Measurements from ENCODE around the gene LZTR1.
A peak's percentile ranks its signal among the peaks of the same experiment; 100 is the strongest.

Gene LZTR1

DNA sequence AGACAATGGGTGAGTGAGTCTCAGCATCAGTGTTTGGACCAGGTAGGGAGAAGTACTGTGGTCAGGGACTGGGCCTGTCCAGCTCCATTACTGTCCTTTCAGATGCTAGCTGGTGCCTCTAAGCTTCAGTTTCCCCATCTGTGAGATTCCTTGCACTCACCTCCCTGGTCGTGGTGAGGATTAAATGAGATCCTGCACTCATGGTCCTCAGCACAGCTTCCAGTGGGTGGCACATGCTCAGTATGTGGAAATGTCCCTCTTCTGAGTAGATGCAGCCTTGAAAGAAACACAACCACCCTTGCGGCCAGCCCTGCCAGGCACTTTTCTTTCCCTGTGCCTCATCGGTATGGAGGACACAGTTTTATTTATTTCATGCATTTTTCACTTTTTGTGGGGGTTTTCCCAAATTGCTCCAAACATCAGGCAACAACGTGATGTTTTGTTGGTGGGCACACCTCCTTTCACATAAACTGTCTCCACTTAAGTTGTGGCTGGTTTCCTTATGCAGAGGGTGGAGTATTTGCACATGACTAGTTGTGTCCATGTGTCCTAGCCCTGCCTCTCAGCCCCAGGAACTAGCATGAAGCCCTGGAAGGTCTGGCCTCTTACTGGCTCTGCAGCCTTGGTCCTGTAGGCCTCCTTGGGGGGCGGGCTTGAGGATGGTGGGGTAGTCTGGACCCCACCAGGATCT, 1.1 kb downstream of the LZTR1 start:
- WGBS (ENCODE audit: insufficient coverage) = 93% methylated on average over 4 of the region's 5 CpGs
- Histone ChIP-seq H3K9me3 (ENCODE audit: control extremely low read depth in 1 of 5, control insufficient read depth in 4 of 5, insufficient read depth in 2 of 5, low read depth in 1 of 5, low read length in 4 of 5) (peaks cover 0 to 9% (median 0%) of the 10 kb centered on the region in 5 experiments), H3K36me3 (ENCODE audit: control insufficient read depth in 4 of 4, insufficient read depth in 4 of 4, low read length in 3 of 4) (peaks cover 2 to 28% (median 21%) of the 10 kb centered on the region in 4 experiments), H3K27me3 (replicated peaks in 2 of 5; ENCODE audit: control insufficient read depth in 4 of 5, insufficient read depth in 5 of 5, low read length in 4 of 5) (no peaks in the 10 kb centered on the region), H3K27ac (ENCODE audit: insufficient read depth in 1 of 2, low read depth in 1 of 2, low read length in 2 of 2, poor library complexity in 1 of 2, severe bottlenecking in 2 of 2) (peak overlapping the region in 1 of 2 experiments; percentile 94), H3K4me1 (ENCODE audit: control extremely low read depth in 1 of 4, control insufficient read depth in 4 of 4, insufficient read depth in 4 of 4, low read length in 3 of 4) (peaks cover 9 to 38% (median 30%) of the 10 kb centered on the region in 4 experiments), H3K4me3 (ENCODE audit: control insufficient read depth in 1 of 7, extremely low read depth in 1 of 7, insufficient read depth in 4 of 7, low read depth in 2 of 7, low read length in 6 of 7) (peak overlapping the region in 6 of 7 experiments; percentile 71 to 89 (median 87))
- DNase-seq = no peak
- POLR2A ChIA-PET = no interaction called here
- CTCF ChIA-PET = interaction anchor here (1.2 to 4.1 kb wide), 2 partner anchors 8 to 60 kb away, joined by 3 to 12 read pairs; no protein-coding TSS in a partner anchor

DNA sequence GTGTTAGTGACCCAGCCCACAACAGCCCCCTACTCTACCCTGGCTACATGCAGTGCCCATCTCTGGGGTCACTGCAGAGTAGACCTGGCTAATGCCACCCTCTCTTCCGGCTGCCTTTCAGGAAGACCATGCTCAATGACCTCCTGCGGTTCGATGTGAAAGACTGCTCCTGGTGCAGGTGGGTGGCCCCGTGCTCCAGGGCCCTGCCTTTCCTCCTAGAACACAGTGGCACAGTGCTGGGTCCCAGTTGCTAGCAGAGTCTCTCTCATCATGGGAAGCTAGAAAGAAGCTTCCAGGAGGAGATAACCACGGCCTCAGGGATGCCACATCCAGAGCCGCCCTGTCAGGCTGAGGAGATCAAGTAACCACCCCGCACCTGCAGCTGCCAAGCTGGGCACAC, 3.6 kb downstream of the LZTR1 start:
- POLR2A ChIA-PET = no interaction called here
- H3K27ac ChIP-seq (ENCODE audit: insufficient read depth in 1 of 2, low read depth in 1 of 2, low read length in 2 of 2, poor library complexity in 1 of 2, severe bottlenecking in 2 of 2) = no peak overlapping the region
- no peak for DNase-seq
- H3K27me3 ChIP-seq (replicated peaks in 2 of 5; ENCODE audit: control insufficient read depth in 4 of 5, insufficient read depth in 5 of 5, low read length in 4 of 5) = no peaks in the 10 kb centered on the region
- H3K36me3 ChIP-seq (ENCODE audit: control insufficient read depth in 4 of 4, insufficient read depth in 4 of 4, low read length in 3 of 4) = peaks cover 2 to 44% (median 26%) of the 10 kb centered on the region in 4 experiments
- H3K9me3 ChIP-seq (ENCODE audit: control extremely low read depth in 1 of 5, control insufficient read depth in 4 of 5, insufficient read depth in 2 of 5, low read depth in 1 of 5, low read length in 4 of 5) = no peaks in the 10 kb centered on the region
- WGBS (ENCODE audit: insufficient coverage) = 95% methylated on average over 7 of the region's 7 CpGs
- no peak overlapping the region for H3K4me3 ChIP-seq (ENCODE audit: control insufficient read depth in 1 of 7, extremely low read depth in 1 of 7, insufficient read depth in 4 of 7, low read depth in 2 of 7, low read length in 6 of 7)
- CTCF ChIA-PET = no interaction called here
- peaks cover 9 to 30% (median 24%) of the 10 kb centered on the region in 4 experiments for H3K4me1 ChIP-seq (ENCODE audit: control extremely low read depth in 1 of 4, control insufficient read depth in 4 of 4, insufficient read depth in 4 of 4, low read length in 3 of 4)

GRCh38 chr22:20986365-20986764, 4.3 kb downstream of the LZTR1 start:
- ChIA-PET CTCF (no interaction called here), POLR2A (no interaction called here)
- 92% methylated on average over 1 of the region's 1 CpG for WGBS (ENCODE audit: insufficient coverage)

DNA sequence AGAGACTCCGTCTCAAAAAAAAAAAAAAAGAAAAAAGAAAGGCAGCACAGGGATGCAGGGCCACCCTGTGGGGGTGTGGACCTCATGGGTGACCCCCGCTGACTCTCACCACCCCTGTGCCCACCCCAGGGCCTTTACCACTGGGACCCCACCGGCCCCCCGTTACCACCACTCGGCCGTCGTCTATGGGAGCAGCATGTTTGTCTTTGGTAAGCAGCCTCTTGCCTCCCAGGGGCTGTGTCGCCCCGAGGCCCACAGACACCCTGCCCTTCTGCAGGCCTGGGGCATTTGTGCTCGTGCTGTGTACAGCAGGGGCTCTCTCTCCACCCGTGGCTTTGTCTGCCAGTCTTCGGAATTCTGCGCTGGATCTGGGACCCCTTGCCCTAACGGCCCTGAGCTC, 5.3 kb downstream of the LZTR1 start:
- Histone ChIP-seq H3K36me3 (ENCODE audit: control insufficient read depth in 4 of 4, insufficient read depth in 4 of 4, low read length in 3 of 4) (peaks cover 2 to 59% (median 37%) of the 10 kb centered on the region in 4 experiments), H3K27me3 (replicated peaks in 2 of 5; ENCODE audit: control insufficient read depth in 4 of 5, insufficient read depth in 5 of 5, low read length in 4 of 5) (no peaks in the 10 kb centered on the region), H3K4me1 (ENCODE audit: control extremely low read depth in 1 of 4, control insufficient read depth in 4 of 4, insufficient read depth in 4 of 4, low read length in 3 of 4) (peaks cover 4 to 16% (median 11%) of the 10 kb centered on the region in 4 experiments), H3K4me3 (ENCODE audit: control insufficient read depth in 1 of 7, extremely low read depth in 1 of 7, insufficient read depth in 4 of 7, low read depth in 2 of 7, low read length in 6 of 7) (no peak overlapping the region), H3K9me3 (ENCODE audit: control extremely low read depth in 1 of 5, control insufficient read depth in 4 of 5, insufficient read depth in 2 of 5, low read depth in 1 of 5, low read length in 4 of 5) (no peaks in the 10 kb centered on the region), H3K27ac (ENCODE audit: insufficient read depth in 1 of 2, low read depth in 1 of 2, low read length in 2 of 2, poor library complexity in 1 of 2, severe bottlenecking in 2 of 2) (no peak overlapping the region)
- no peak for DNase-seq
- CTCF ChIA-PET = no interaction called here
- 99% methylated on average over 10 of the region's 14 CpGs for WGBS (ENCODE audit: insufficient coverage)
- POLR2A ChIA-PET = no interaction called here

More at GRCh38 chr22:20986365-20986764, 4.3 kb downstream of the LZTR1 start:
- Histone ChIP-seq H3K36me3 (ENCODE audit: control insufficient read depth in 4 of 4, insufficient read depth in 4 of 4, low read length in 3 of 4) (peaks cover 2 to 50% (median 29%) of the 10 kb centered on the region in 4 experiments), H3K9me3 (ENCODE audit: control extremely low read depth in 1 of 5, control insufficient read depth in 4 of 5, insufficient read depth in 2 of 5, low read depth in 1 of 5, low read length in 4 of 5) (no peaks in the 10 kb centered on the region), H3K4me1 (ENCODE audit: control extremely low read depth in 1 of 4, control insufficient read depth in 4 of 4, insufficient read depth in 4 of 4, low read length in 3 of 4) (peaks cover 6 to 24% (median 18%) of the 10 kb centered on the region in 4 experiments), H3K27ac (ENCODE audit: insufficient read depth in 1 of 2, low read depth in 1 of 2, low read length in 2 of 2, poor library complexity in 1 of 2, severe bottlenecking in 2 of 2) (no peak overlapping the region), H3K4me3 (ENCODE audit: control insufficient read depth in 1 of 7, extremely low read depth in 1 of 7, insufficient read depth in 4 of 7, low read depth in 2 of 7, low read length in 6 of 7) (no peak overlapping the region), H3K27me3 (replicated peaks in 2 of 5; ENCODE audit: control insufficient read depth in 4 of 5, insufficient read depth in 5 of 5, low read length in 4 of 5) (no peaks in the 10 kb centered on the region)
- no peak for DNase-seq

DNA sequence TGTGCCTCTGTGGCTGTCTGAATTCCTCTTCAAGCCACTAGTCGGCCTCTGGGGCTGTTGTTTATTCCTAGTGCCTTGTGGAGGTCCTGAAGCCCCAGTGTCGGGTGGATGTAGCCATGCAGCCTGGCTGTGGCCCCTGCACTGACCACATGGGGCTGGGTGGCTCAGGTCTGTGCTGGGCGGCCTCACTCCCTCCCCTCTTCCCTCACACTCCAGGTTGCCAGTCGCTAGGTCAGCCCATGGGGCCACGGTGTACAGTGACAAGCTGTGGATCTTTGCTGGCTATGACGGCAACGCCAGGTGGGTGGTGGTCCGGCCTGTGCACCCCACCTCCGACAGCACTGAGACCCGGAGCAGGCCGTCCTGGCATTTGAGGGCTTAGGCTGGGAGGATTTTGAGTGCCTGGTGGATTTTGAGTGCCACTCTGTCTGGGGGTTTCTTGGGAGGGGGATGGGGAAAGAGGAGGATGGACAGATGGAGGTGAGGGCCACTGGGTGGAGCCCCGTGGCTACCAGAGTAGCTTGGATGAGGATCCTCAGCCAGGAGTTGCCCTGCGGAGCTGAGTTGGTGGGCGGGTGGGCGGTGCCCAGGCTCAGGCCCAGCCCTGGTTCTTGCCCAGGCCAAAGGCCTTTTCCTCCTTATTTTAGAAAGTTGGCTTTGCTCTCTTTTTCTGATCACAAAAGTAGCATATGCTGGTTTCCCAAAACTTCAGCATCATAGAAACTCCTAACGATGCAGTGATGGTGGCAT, 6.7 kb downstream of the LZTR1 start:
- CTCF ChIA-PET = interaction anchor here (2.3 kb wide), 1 partner anchor 31 kb away, joined by 6 read pairs; no protein-coding TSS in a partner anchor
- Histone ChIP-seq H3K4me3 (ENCODE audit: control insufficient read depth in 1 of 7, extremely low read depth in 1 of 7, insufficient read depth in 4 of 7, low read depth in 2 of 7, low read length in 6 of 7) (no peak overlapping the region), H3K36me3 (ENCODE audit: control insufficient read depth in 4 of 4, insufficient read depth in 4 of 4, low read length in 3 of 4) (peaks cover 2 to 67% (median 43%) of the 10 kb centered on the region in 4 experiments)

DNA sequence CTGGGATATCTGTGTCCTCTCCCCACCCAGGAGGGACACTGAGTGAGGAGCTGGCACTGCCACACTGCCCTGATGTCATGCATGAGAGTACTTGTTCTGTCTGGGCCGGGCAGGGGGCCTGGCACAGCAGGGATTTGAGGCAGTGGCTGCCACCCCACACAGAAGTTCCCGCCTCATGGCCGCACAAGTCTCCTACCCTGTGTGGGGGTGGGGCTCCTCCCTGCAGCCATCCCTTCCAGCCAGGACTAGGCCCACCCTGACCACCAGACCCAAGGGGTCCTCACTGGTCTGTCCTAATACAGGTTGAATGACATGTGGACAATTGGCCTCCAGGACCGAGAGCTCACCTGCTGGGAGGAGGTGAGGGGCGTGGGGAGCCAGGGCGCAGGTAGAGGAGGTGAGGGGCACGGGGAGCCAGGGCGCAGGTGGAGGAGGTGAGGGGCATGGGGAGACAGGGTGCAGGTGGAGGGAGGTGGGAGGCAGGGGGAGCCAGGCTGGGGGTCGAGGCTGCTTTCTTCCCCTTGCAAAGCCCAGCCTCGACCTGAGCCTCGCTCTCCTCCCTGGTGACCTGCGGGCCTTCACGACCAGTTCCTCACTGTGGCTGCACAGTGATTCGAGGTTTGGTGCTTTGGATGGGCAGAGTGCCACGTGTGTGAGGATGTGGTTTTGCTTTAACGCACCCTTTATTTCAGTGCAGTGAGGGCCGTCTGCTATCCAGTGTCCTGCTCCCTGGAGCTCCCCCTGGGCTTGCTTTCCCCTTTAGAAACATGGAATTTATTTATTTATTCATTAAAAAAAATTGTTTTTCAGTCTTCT, 7.4 kb downstream of the LZTR1 start:
- no peaks in the 10 kb centered on the region for H3K27me3 ChIP-seq (replicated peaks in 2 of 5; ENCODE audit: control insufficient read depth in 4 of 5, insufficient read depth in 5 of 5, low read length in 4 of 5)
- 66% methylated on average over 7 of the region's 17 CpGs for WGBS (ENCODE audit: insufficient coverage)
- DNase-seq = no peak
- no peak overlapping the region for H3K27ac ChIP-seq (ENCODE audit: insufficient read depth in 1 of 2, low read depth in 1 of 2, low read length in 2 of 2, poor library complexity in 1 of 2, severe bottlenecking in 2 of 2)
- no peaks in the 10 kb centered on the region for H3K9me3 ChIP-seq (ENCODE audit: control extremely low read depth in 1 of 5, control insufficient read depth in 4 of 5, insufficient read depth in 2 of 5, low read depth in 1 of 5, low read length in 4 of 5)
- ChIA-PET CTCF (interaction anchor here (0.9 to 2.6 kb wide), 4 partner anchors 8 to 104 kb away, joined by 3 to 12 read pairs (median 6); partner anchors contain the start of gene LZTR1), POLR2A (interaction anchor here (1.1 kb wide), 1 partner anchor 13 kb away, joined by 4 read pairs; no protein-coding TSS in a partner anchor)
- peaks cover 2 to 71% (median 42%) of the 10 kb centered on the region in 4 experiments for H3K36me3 ChIP-seq (ENCODE audit: control insufficient read depth in 4 of 4, insufficient read depth in 4 of 4, low read length in 3 of 4)
- H3K4me3 ChIP-seq (ENCODE audit: control insufficient read depth in 1 of 7, extremely low read depth in 1 of 7, insufficient read depth in 4 of 7, low read depth in 2 of 7, low read length in 6 of 7) = no peak overlapping the region
- peaks cover 0 to 9% (median 2%) of the 10 kb centered on the region in 4 experiments for H3K4me1 ChIP-seq (ENCODE audit: control extremely low read depth in 1 of 4, control insufficient read depth in 4 of 4, insufficient read depth in 4 of 4, low read length in 3 of 4)

More for the DNA sequence above, 6.7 kb downstream of the LZTR1 start:
- POLR2A ChIA-PET = no interaction called here
- 98% methylated on average over 13 of the region's 16 CpGs for WGBS (ENCODE audit: insufficient coverage)
- peaks cover 0 to 9% (median 2%) of the 10 kb centered on the region in 4 experiments for H3K4me1 ChIP-seq (ENCODE audit: control extremely low read depth in 1 of 4, control insufficient read depth in 4 of 4, insufficient read depth in 4 of 4, low read length in 3 of 4)
- H3K27me3 ChIP-seq (replicated peaks in 2 of 5; ENCODE audit: control insufficient read depth in 4 of 5, insufficient read depth in 5 of 5, low read length in 4 of 5) = no peaks in the 10 kb centered on the region
- DNase-seq = no peak
- H3K27ac ChIP-seq (ENCODE audit: insufficient read depth in 1 of 2, low read depth in 1 of 2, low read length in 2 of 2, poor library complexity in 1 of 2, severe bottlenecking in 2 of 2) = no peak overlapping the region
- H3K9me3 ChIP-seq (ENCODE audit: control extremely low read depth in 1 of 5, control insufficient read depth in 4 of 5, insufficient read depth in 2 of 5, low read depth in 1 of 5, low read length in 4 of 5) = no peaks in the 10 kb centered on the region

Measured in common myeloid progenitor, CD34-positive (primary cell).